GM12874 (cell line): ENCODE measurements around the gene RPL6.

Experiments
- TF ChIP-seq, protein P1 (sequence below): IDR thresholded peaks from 2 replicates; pipeline ENCODE4 v1.5.1; 2011; ENCODE audit warnings: low read depth, mild to moderate bottlenecking, control low read depth, low read length, moderate library complexity; ENCODE audit not compliant: insufficient read depth

The RPL6 gene

DNA sequence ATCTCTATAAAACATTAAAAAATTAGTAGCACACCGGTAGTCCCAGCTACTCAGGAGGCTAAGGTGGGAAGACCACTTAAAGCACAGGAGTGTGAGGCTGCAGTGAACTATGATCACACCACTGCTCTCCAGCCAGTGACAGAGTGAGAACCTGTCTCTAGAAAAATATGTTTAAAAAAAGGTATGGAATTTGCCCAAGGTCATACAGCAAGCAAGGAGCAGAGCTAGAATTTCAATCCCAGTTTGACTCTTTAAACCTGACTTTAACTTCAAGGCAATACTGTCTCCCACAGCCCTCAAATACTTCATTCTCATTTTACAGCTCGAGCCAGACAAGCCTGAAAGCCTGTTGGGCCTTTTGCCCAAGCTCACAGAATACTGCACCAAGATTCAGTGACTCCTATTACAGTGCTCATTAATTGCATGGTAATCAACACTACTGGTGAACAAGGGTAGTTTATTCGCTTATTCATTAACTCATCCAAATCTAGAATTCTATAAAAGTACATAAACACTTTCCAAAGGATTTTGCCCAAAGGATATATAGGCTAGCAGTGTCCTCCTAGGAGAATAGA is 35.2 kb downstream of the RPL6 start:
- TF ChIP-seq, protein P1, sequence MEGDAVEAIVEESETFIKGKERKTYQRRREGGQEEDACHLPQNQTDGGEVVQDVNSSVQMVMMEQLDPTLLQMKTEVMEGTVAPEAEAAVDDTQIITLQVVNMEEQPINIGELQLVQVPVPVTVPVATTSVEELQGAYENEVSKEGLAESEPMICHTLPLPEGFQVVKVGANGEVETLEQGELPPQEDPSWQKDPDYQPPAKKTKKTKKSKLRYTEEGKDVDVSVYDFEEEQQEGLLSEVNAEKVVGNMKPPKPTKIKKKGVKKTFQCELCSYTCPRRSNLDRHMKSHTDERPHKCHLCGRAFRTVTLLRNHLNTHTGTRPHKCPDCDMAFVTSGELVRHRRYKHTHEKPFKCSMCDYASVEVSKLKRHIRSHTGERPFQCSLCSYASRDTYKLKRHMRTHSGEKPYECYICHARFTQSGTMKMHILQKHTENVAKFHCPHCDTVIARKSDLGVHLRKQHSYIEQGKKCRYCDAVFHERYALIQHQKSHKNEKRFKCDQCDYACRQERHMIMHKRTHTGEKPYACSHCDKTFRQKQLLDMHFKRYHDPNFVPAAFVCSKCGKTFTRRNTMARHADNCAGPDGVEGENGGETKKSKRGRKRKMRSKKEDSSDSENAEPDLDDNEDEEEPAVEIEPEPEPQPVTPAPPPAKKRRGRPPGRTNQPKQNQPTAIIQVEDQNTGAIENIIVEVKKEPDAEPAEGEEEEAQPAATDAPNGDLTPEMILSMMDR = no peak

DNA sequence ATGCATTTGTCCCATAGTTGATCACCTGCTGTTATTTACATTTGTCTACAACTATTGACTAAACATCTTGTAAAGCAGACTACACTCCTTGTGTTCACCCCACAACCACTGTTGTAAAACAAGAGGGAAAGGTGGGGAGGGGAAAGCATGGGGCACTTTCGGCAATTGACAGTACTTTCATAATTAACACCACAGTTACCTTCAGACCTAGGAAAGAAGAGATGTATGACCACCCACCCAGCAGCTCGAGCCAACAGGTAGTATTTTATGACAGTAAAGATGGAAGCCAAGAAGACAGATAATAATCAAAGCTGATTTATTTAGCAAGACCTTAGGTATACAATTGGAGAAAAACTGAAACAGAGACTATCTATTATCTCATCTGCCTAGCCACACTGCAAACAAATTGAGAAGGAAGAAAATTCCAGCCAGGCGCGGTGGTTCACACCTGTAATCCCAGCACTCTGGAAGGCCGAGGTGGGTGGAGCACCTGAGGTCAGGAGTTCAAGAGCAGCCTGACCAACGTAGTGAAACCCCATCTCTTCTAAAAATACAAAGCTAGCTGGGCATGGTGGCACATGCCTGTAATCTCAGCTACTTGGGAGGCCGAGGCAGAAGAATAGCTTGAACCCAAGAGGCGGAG is 38.4 kb downstream of the RPL6 start:
- TF ChIP-seq, protein P1 = no peak

DNA sequence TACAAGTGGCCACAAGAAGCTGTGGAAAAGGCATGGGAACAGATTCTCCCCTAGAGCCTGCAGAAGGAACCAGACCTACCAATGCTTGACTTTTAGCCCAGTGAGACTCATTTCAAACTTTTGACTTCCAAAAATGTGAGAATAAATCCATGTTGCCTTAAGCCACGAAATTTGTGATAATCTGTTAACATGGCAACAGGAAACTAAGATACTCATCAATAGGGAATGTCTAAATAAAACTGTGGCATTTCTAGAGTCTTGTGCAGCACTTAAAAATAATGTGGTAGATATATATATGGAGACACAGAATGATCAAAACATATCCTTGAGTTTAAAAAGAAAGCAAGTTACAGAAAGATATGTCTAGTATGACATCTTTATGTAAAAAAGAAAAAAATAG is 39.2 kb downstream of the RPL6 start:
- TF ChIP-seq, protein P1 = no peak

DNA sequence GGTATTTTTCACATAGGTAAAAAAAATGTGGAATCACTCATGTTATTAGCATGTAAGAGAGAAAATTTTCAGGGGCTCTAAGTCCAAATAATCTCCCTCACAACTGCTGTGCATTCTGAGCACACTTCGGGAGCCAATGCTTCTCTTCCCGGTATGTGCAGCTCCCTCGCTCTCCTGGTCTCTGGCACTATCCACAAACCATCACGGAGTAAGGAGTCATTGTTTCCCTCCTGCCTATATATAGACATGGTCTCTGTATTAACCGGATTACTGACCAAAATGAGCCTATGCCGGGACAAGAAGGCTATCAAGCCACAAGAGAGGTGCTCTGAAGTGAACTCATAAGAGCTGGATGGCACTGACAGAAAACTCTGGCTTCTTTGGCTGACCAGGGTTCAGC is 40.5 kb downstream of the RPL6 start:
- TF ChIP-seq, protein P1 = no peak

DNA sequence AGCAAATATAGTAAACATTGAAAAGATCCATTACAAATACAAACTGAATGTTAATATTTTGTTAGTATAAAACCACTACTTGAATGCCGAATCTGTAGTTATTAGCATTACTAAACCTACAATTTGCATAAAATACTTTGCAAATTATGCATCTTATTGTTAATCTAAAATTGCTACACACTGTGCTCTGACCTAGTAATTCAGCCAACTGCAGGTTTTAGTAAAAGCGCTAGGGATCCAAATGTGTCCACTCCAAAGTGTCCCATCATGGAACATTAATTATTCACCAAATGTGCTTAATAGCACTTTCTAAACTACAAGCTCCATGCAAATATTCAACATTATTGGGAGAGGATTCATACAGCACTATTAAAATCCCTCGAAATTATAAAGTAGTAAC is 41.4 kb downstream of the RPL6 start:
- TF ChIP-seq, protein P1 = no peak

DNA sequence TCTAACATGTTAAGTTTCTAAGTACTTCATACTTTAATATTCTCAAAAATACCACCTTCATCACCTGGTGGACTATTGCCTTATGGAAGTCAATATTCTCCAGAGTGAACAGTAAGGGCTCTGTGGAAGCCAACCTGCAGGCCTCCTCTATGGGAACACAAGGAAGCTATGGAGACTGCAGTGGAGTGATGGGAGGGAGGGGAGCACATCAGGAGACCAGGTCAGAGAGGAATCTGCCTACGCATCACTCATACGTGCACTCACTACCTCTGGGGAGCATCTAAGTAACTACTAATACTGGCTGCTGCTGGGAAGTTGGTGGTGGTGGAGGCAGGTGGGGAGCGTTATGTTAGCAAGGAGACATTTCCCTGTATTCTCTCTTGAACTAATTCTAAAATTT is 47.1 kb downstream of the RPL6 start:
- TF ChIP-seq, protein P1 = no peak

DNA sequence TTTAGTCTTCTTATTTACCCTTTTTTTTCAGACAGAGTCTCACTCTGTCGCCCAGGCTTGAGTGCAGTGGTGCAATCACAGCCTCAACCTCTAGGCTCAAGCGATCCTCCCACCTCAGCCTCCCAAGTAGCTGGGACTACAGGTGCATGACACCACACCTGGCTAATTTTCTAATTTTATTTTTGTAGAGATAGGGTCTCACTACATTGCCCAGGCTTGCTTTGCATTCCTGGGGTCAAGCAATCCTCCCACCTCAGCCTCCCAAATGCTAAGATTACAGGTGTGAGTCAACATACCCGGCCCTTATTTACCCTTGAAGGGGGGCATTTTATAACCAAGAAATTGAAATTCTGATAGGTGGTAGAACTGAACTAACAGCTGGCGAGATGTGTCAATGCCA is 48.1 kb downstream of the RPL6 start:
- TF ChIP-seq, protein P1 = no peak
